Esophagus muscularis mucosa (tissue), 4 donors: ENCODE results near the gene SMAGP.
"Not testable (repeated sequence)": the region's sequence is repeated elsewhere in the genome, so short reads cannot be mapped to it uniquely, and the experiment has no call there.

Experiments
- EP300 ChIP-seq: sonication (generic); formaldehyde crosslinking; IDR thresholded peaks from one replicate; pipeline ENCODE4 v1.6.1; 2017; ENCODE audit warnings: antibody characterized with exemption
- POLR2A ChIP-seq: fragments of 450-650 bp; IDR thresholded peaks from one replicate; pipeline ENCODE4 v1.6.1; 2017; ENCODE audit warnings: antibody characterized with exemption, moderate library complexity, mild to moderate bottlenecking, low read depth
- POLR2AphosphoS5 ChIP-seq, 2 donors: sonication (generic); formaldehyde crosslinking; IDR thresholded peaks; one replicate each; pipeline ENCODE4 v1.6.1; 2017; ENCODE audit warnings: antibody characterized with exemption in 2 of 2
- TF ChIP-seq, protein P1 (sequence below), 3 experiments: fragments of 200-600 bp in 2 of 3; fragments of 450-650 bp in 1 of 3; sonication (generic) in 2 of 3; IDR thresholded peaks; one replicate each; pipeline ENCODE4 v1.5.1; 2017 to 2019; ENCODE audit warnings: antibody characterized with exemption in 3 of 3, mild to moderate bottlenecking in 2 of 3, moderate library complexity in 1 of 3

- TF ChIP-seq, protein P1, sequence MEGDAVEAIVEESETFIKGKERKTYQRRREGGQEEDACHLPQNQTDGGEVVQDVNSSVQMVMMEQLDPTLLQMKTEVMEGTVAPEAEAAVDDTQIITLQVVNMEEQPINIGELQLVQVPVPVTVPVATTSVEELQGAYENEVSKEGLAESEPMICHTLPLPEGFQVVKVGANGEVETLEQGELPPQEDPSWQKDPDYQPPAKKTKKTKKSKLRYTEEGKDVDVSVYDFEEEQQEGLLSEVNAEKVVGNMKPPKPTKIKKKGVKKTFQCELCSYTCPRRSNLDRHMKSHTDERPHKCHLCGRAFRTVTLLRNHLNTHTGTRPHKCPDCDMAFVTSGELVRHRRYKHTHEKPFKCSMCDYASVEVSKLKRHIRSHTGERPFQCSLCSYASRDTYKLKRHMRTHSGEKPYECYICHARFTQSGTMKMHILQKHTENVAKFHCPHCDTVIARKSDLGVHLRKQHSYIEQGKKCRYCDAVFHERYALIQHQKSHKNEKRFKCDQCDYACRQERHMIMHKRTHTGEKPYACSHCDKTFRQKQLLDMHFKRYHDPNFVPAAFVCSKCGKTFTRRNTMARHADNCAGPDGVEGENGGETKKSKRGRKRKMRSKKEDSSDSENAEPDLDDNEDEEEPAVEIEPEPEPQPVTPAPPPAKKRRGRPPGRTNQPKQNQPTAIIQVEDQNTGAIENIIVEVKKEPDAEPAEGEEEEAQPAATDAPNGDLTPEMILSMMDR (IDR thresholded peaks at IDR 0.05) = not testable (repeated sequence)
- not testable (repeated sequence) for TF ChIP-seq POLR2A; EP300; POLR2AphosphoS5 (IDR thresholded peaks at IDR 0.05)
These were observed 48.0 kb upstream of the SMAGP start for GRCh38 chr12:51318057-51318806.
